Measurements from ENCODE around the gene BCAS2. TPM values are rescaled to one million over a fixed set of nuclear protein-coding genes. Genes with fewer than 3 reads are reported as not detected.

BCAS2 gene
- total and polyA plus RNA-seq, 2 donors (not counting 1 experiment from before 2014, with no cell fraction given): 30.6 to 43.8 TPM

- intact Hi-C loops (cut with micrococcal nuclease): no loop called here
Observed at GRCh38 chr1:114550336-114550735, 31.1 kb downstream of the BCAS2 start.

GRCh38 chr1:114549137-114549536, 32.3 kb downstream of the BCAS2 start:
- Mint-ChIP-seq H3K27ac (no peak overlapping the region), H3K4me1 (no peaks in the 10 kb centered on the region), H3K9me3 (ENCODE audit: insufficient read depth) (no peaks in the 10 kb centered on the region), H3K27me3 (peaks cover 6% of the 10 kb centered on the region), H3K4me3 (no peak overlapping the region)
- no peaks in the 10 kb centered on the region for H4K20me1 ChIP-seq (ENCODE audit: control insufficient read depth, insufficient read depth, low read length, poor library complexity, severe bottlenecking)
- H3K4me1 ChIP-seq (ENCODE audit: control insufficient read depth in 2 of 2, insufficient read depth in 2 of 2, low read length in 2 of 2): no peaks in the 10 kb centered on the region
- intact Hi-C loops (cut with micrococcal nuclease): no loop called here
- no peaks in the 10 kb centered on the region for H3K79me2 ChIP-seq (ENCODE audit: control insufficient read depth, insufficient read depth, low read length)
- H3K9ac ChIP-seq (ENCODE audit: low read length): no peak overlapping the region
- H3K36me3 ChIP-seq (replicated peaks in 1 of 2; ENCODE audit: control extremely low read depth in 1 of 2, control insufficient read depth in 1 of 2, extremely low read depth in 1 of 2, insufficient read depth in 2 of 2, low read length in 1 of 2): no peaks in the 10 kb centered on the region
- no peak overlapping the region for H2AFZ ChIP-seq (ENCODE audit: insufficient read depth, low read depth, low read length, poor library complexity, severe bottlenecking)
- WGBS (ENCODE audit: insufficient coverage): 67% methylated on average over 1 of the region's 4 CpGs
- ChIA-PET POLR2A (no interaction called here), CTCF (no interaction called here)
- H3K4me2 ChIP-seq (replicated peaks; ENCODE audit: low read depth, low read length, poor library complexity, severe bottlenecking): no peak overlapping the region
- H3K27ac ChIP-seq (ENCODE audit: low read length in 2 of 2): no peak overlapping the region
- no peak for TF ChIP-seq CTCF (IDR thresholded peaks at IDR 0.05)
- no peak for TF ChIP-seq EZH2 (IDR thresholded peaks at IDR 0.05; ENCODE audit: borderline replicate concordance, insufficient read depth, low read depth, low read length, poor library complexity, severe bottlenecking)
- ATAC-seq (ENCODE audit: low read depth) (no peak), DNase-seq (no peak)
- no peaks in the 10 kb centered on the region for H3K27me3 ChIP-seq (replicated peaks in 1 of 4; ENCODE audit: control extremely low read depth in 1 of 4, control insufficient read depth in 3 of 4, insufficient read depth in 4 of 4, low read length in 3 of 4)
- H3K9me3 ChIP-seq (ENCODE audit: control extremely low read depth in 1 of 3, control insufficient read depth in 2 of 3, insufficient read depth in 1 of 3, low read length in 2 of 3): no peaks in the 10 kb centered on the region
- no peak overlapping the region for H3K4me3 ChIP-seq (ENCODE audit: control extremely low read depth in 1 of 5, extremely low read depth in 1 of 5, insufficient read depth in 1 of 5, low read depth in 2 of 5, low read length in 4 of 5)

More at GRCh38 chr1:114550336-114550735, 31.1 kb downstream of the BCAS2 start:
- Histone ChIP-seq H3K27me3 (replicated peaks in 1 of 4; ENCODE audit: control extremely low read depth in 1 of 4, control insufficient read depth in 3 of 4, insufficient read depth in 4 of 4, low read length in 3 of 4) (no peaks in the 10 kb centered on the region), H3K4me2 (replicated peaks; ENCODE audit: low read depth, low read length, poor library complexity, severe bottlenecking) (no peak overlapping the region), H2AFZ (ENCODE audit: insufficient read depth, low read depth, low read length, poor library complexity, severe bottlenecking) (no peak overlapping the region), H3K4me1 (ENCODE audit: control insufficient read depth in 2 of 2, insufficient read depth in 2 of 2, low read length in 2 of 2) (no peaks in the 10 kb centered on the region), H3K36me3 (replicated peaks in 1 of 2; ENCODE audit: control extremely low read depth in 1 of 2, control insufficient read depth in 1 of 2, extremely low read depth in 1 of 2, insufficient read depth in 2 of 2, low read length in 1 of 2) (no peaks in the 10 kb centered on the region), H4K20me1 (ENCODE audit: control insufficient read depth, insufficient read depth, low read length, poor library complexity, severe bottlenecking) (no peaks in the 10 kb centered on the region), H3K27ac (ENCODE audit: low read length in 2 of 2) (no peak overlapping the region), H3K9me3 (ENCODE audit: control extremely low read depth in 1 of 3, control insufficient read depth in 2 of 3, insufficient read depth in 1 of 3, low read length in 2 of 3) (no peaks in the 10 kb centered on the region), H3K9ac (ENCODE audit: low read length) (no peak overlapping the region), H3K79me2 (ENCODE audit: control insufficient read depth, insufficient read depth, low read length) (no peaks in the 10 kb centered on the region), H3K4me3 (ENCODE audit: control extremely low read depth in 1 of 5, extremely low read depth in 1 of 5, insufficient read depth in 1 of 5, low read depth in 2 of 5, low read length in 4 of 5) (no peak overlapping the region)
- H3K27me3 Mint-ChIP-seq: peaks cover 4% of the 10 kb centered on the region
- no peak for TF ChIP-seq CTCF (IDR thresholded peaks at IDR 0.05)
- TF ChIP-seq EZH2 (IDR thresholded peaks at IDR 0.05; ENCODE audit: borderline replicate concordance, insufficient read depth, low read depth, low read length, poor library complexity, severe bottlenecking): no peak
- H3K9me3 Mint-ChIP-seq (ENCODE audit: insufficient read depth): no peaks in the 10 kb centered on the region
- CTCF ChIA-PET: no interaction called here
- no peak overlapping the region for H3K4me3 Mint-ChIP-seq
- WGBS (ENCODE audit: insufficient coverage): 100% methylated on average over 1 of the region's 2 CpGs
- no peak overlapping the region for H3K27ac Mint-ChIP-seq
- POLR2A ChIA-PET: no interaction called here
- DNase-seq (no peak), ATAC-seq (ENCODE audit: low read depth) (no peak)
- no peaks in the 10 kb centered on the region for H3K4me1 Mint-ChIP-seq

All from B cell (primary cell).